ENCODE measurements around the gene CFAP119.
A peak's percentile ranks its signal among the peaks of the same experiment; 100 is the strongest.

The CFAP119 gene

GRCh38 chr16:30780549-30780948, 18.7 kb upstream of the CFAP119 start:
- no peak for DNase-seq

- no peak for DNase-seq
Measured at GRCh38 chr16:30780021-30780420, 18.2 kb upstream of the CFAP119 start.

GRCh38 chr16:30779596-30779995, 17.7 kb upstream of the CFAP119 start:
- no peak for DNase-seq

GRCh38 chr16:30778549-30779244, 16.8 kb upstream of the CFAP119 start:
- no peak for DNase-seq

- no peak for DNase-seq
Measured at GRCh38 chr16:30777591-30778297, 15.9 kb upstream of the CFAP119 start.

GRCh38 chr16:30775392-30776188, 13.7 kb upstream of the CFAP119 start:
- peak; percentile 54 to 59 for DNase-seq

GRCh38 chr16:30775131-30775391, 13.2 kb upstream of the CFAP119 start:
- DNase-seq = no peak

GRCh38 chr16:30774367-30775130, 12.7 kb upstream of the CFAP119 start:
- no peak for DNase-seq

GRCh38 chr16:30773826-30774225, 12.0 kb upstream of the CFAP119 start:
- DNase-seq = no peak

- no peak for DNase-seq
Measured at GRCh38 chr16:30771726-30772125, 9.9 kb upstream of the CFAP119 start.

- DNase-seq = no peak
Measured at GRCh38 chr16:30769379-30770089, 7.7 kb upstream of the CFAP119 start.

- no peak for DNase-seq
Measured at GRCh38 chr16:30768583-30769181, 6.8 kb upstream of the CFAP119 start.

GRCh38 chr16:30767767-30768465, 6.1 kb upstream of the CFAP119 start:
- peak; percentile 44 to 66 for DNase-seq

- DNase-seq = no peak
Measured at GRCh38 chr16:30766933-30767284, 5.0 kb upstream of the CFAP119 start.

- no peak for DNase-seq
Measured at GRCh38 chr16:30766206-30766932, 4.5 kb upstream of the CFAP119 start.

GRCh38 chr16:30764816-30765465, 3.1 kb upstream of the CFAP119 start:
- no peak for DNase-seq

GRCh38 chr16:30764086-30764485, 2.2 kb upstream of the CFAP119 start:
- no peak for DNase-seq

GRCh38 chr16:30762991-30763725, 1.3 kb upstream of the CFAP119 start:
- no peak for DNase-seq

GRCh38 chr16:30761427-30761927, 385 bp downstream of the CFAP119 start:
- DNase-seq = peak; percentile 12 to 38

Data from CD4-positive, alpha-beta T cell treated with Interferon alpha-2 for 1 hour (primary cell).